ENCODE data around the gene SETD3. TPM values are rescaled to one million over a fixed set of nuclear protein-coding genes. Genes with fewer than 3 reads are reported as not detected.
A peak's percentile ranks its signal among the peaks of the same experiment; 100 is the strongest.

The SETD3 gene
- total RNA-seq, 2 donors from 2014 or later, result 34.6 to 39.4 TPM

- Histone ChIP-seq H3K9me3 (no peaks in the 10 kb centered on the region), H3K4me3 (no peak overlapping the region), H3K27me3 (no peaks in the 10 kb centered on the region), H3K27ac (no peak overlapping the region), H3K4me1 (peaks cover 23% of the 10 kb centered on the region), H3K36me3 (replicated peaks in 1 of 2; ENCODE audit: insufficient read depth in 1 of 2, low read depth in 2 of 2) (no peaks in the 10 kb centered on the region)
- DNase-seq (no peak), ATAC-seq (no peak)
- TF ChIP-seq POLR2A (IDR thresholded peaks at IDR 0.05), result no peak
- TF ChIP-seq CTCF (IDR thresholded peaks at IDR 0.05), result no peak
- intact Hi-C loops (cut with DNase I), result no loop called here
- WGBS, 2 donors, result 80% methylated on average over 11 of the region's 12 CpGs; no CpG with 5 or more reads in 1 of the 2 donors
Measured at GRCh38 chr14:99525699-99526080, 45.0 kb upstream of the SETD3 start.

- no peak overlapping the region for H3K4me3 ChIP-seq
- DNase-seq (no peak), ATAC-seq (no peak)
- H3K4me1 ChIP-seq, result peaks cover 23% of the 10 kb centered on the region
- peak overlapping the region in 2 of 4 donors; percentile 14 to 24 for H3K27ac ChIP-seq
- no peaks in the 10 kb centered on the region for H3K27me3 ChIP-seq
- no peaks in the 10 kb centered on the region for H3K9me3 ChIP-seq
- no peaks in the 10 kb centered on the region for H3K36me3 ChIP-seq (replicated peaks in 1 of 2; ENCODE audit: insufficient read depth in 1 of 2, low read depth in 2 of 2)
- 74 to 97% methylated on average over 7 to 16 of the region's 17 CpGs for WGBS, 2 donors
- no peak for TF ChIP-seq POLR2A (IDR thresholded peaks at IDR 0.05)
- TF ChIP-seq CTCF (IDR thresholded peaks at IDR 0.05), result peak in 3 of 7 experiments; percentile 15 to 28 (median 18)
- intact Hi-C loops (cut with DNase I), result no loop called here
Measured at GRCh38 chr14:99524804-99525698, 44.4 kb upstream of the SETD3 start.

- no peaks in the 10 kb centered on the region for H3K27me3 ChIP-seq
- 48 to 63% methylated on average over 15 to 16 of the region's 16 CpGs for WGBS, 2 donors
- H3K36me3 ChIP-seq (replicated peaks in 1 of 2; ENCODE audit: insufficient read depth in 1 of 2, low read depth in 2 of 2), result no peaks in the 10 kb centered on the region
- DNase-seq (no peak), ATAC-seq (no peak)
- intact Hi-C loops (cut with DNase I), result no loop called here
- peak overlapping the region in 1 of 4 donors; percentile 24 for H3K27ac ChIP-seq
- H3K4me3 ChIP-seq, result no peak overlapping the region
- H3K9me3 ChIP-seq, result no peaks in the 10 kb centered on the region
- TF ChIP-seq CTCF (IDR thresholded peaks at IDR 0.05) (no peak), POLR2A (IDR thresholded peaks at IDR 0.05) (no peak)
- peaks cover 23% of the 10 kb centered on the region for H3K4me1 ChIP-seq
Measured at GRCh38 chr14:99524091-99524661, 43.5 kb upstream of the SETD3 start.

GRCh38 chr14:99523704-99524055, 43.0 kb upstream of the SETD3 start:
- H3K4me1 ChIP-seq, result peaks cover 26% of the 10 kb centered on the region
- intact Hi-C loops (cut with DNase I), result no loop called here
- peak overlapping the region in 1 of 4 donors; percentile 9 for H3K27ac ChIP-seq
- no peak overlapping the region for H3K4me3 ChIP-seq
- DNase-seq, result no peak
- no peaks in the 10 kb centered on the region for H3K27me3 ChIP-seq
- WGBS, 2 donors, result 85% methylated on average over 2 to 5 of the region's 5 CpGs
- H3K36me3 ChIP-seq (replicated peaks in 1 of 2; ENCODE audit: insufficient read depth in 1 of 2, low read depth in 2 of 2), result no peaks in the 10 kb centered on the region
- no peaks in the 10 kb centered on the region for H3K9me3 ChIP-seq
- no peak for ATAC-seq
- no peak for TF ChIP-seq POLR2A (IDR thresholded peaks at IDR 0.05)
- TF ChIP-seq CTCF (IDR thresholded peaks at IDR 0.05), result no peak
